ENCODE measurements around the gene CRACR2B. TPM values are rescaled to one million over a fixed set of nuclear protein-coding genes. Genes with fewer than 3 reads are reported as not detected.

CRACR2B gene
- total RNA-seq, 1 experiment from 2014 or later = 17.5 TPM

GRCh38 chr11:845872-846495 lies 18.3 kb downstream of the CRACR2B start:
- Histone ChIP-seq H3K4me1 (replicated peaks; ENCODE audit: insufficient read depth) (peaks cover 19% of the 10 kb centered on the region), H2AFZ (no peak overlapping the region), H3K9me3 (ENCODE audit: insufficient read depth, low read depth) (no peaks in the 10 kb centered on the region), H3K36me3 (ENCODE audit: low read depth) (no peaks in the 10 kb centered on the region), H3K27me3 (ENCODE audit: insufficient read depth, low read depth) (no peaks in the 10 kb centered on the region), H3K79me2 (ENCODE audit: low read depth) (peaks cover 13% of the 10 kb centered on the region), H3K4me2 (no peak overlapping the region), H4K20me1 (ENCODE audit: insufficient read depth) (peaks cover 8% of the 10 kb centered on the region), H3K27ac (no peak overlapping the region), H3K9me2 (ENCODE audit: insufficient read depth) (no peaks in the 10 kb centered on the region), H3K4me3 (no peak overlapping the region), H3F3A (ENCODE audit: insufficient read depth, low read depth) (peaks cover 6% of the 10 kb centered on the region; the same call in 1 of the 2 replicates)
- DNase-seq = no peak
- no peak for TF ChIP-seq CTCF (conservative IDR thresholded peaks at IDR 0.05)
- no peak for TF ChIP-seq EZH2 (IDR thresholded peaks at IDR 0.05; ENCODE audit: low read depth)
- ChIA-PET CTCF (no interaction called here), POLR2A (ENCODE audit: unreplicated experiment) (no interaction called here)
- no TSS peak for BruUV-seq (replicated peaks)
- intact Hi-C loops (cut with micrococcal nuclease; ENCODE audit: unreplicated experiment) = no loop called here

- BruUV-seq (replicated peaks) = no TSS peak
- POLR2A ChIA-PET (ENCODE audit: unreplicated experiment) = no interaction called here
- TF ChIP-seq EZH2 (IDR thresholded peaks at IDR 0.05; ENCODE audit: low read depth) (no peak), CTCF (conservative IDR thresholded peaks at IDR 0.05) (no peak)
Observed at GRCh38 chr11:846496-847098, 18.9 kb downstream of the CRACR2B start.

GRCh38 chr11:847876-848275 lies 20.2 kb downstream of the CRACR2B start:
- Histone ChIP-seq H3K4me3 (no peak overlapping the region), H3K27ac (no peak overlapping the region), H3K9me2 (ENCODE audit: insufficient read depth) (no peaks in the 10 kb centered on the region), H3K36me3 (ENCODE audit: low read depth) (no peaks in the 10 kb centered on the region), H3K27me3 (ENCODE audit: insufficient read depth, low read depth) (no peaks in the 10 kb centered on the region), H3F3A (ENCODE audit: insufficient read depth, low read depth) (peaks cover 6% of the 10 kb centered on the region; the same call in 1 of the 2 replicates), H3K9me3 (ENCODE audit: insufficient read depth, low read depth) (no peaks in the 10 kb centered on the region), H3K4me2 (no peak overlapping the region), H3K79me2 (ENCODE audit: low read depth) (no peaks in the 10 kb centered on the region), H3K4me1 (replicated peaks; ENCODE audit: insufficient read depth) (peaks cover 16% of the 10 kb centered on the region), H4K20me1 (ENCODE audit: insufficient read depth) (no peaks in the 10 kb centered on the region), H2AFZ (no peak overlapping the region)
- no TSS peak for BruUV-seq (replicated peaks)
- POLR2A ChIA-PET (ENCODE audit: unreplicated experiment) = no interaction called here
- intact Hi-C loops (cut with micrococcal nuclease; ENCODE audit: unreplicated experiment) = no loop called here
- DNase-seq = no peak
- TF ChIP-seq CTCF (conservative IDR thresholded peaks at IDR 0.05) (no peak), EZH2 (IDR thresholded peaks at IDR 0.05; ENCODE audit: low read depth) (no peak)
- CTCF ChIA-PET = no interaction called here

More at GRCh38 chr11:846496-847098, 18.9 kb downstream of the CRACR2B start:
- Histone ChIP-seq H3K27ac (no peak overlapping the region), H3K9me2 (ENCODE audit: insufficient read depth) (no peaks in the 10 kb centered on the region), H3K27me3 (ENCODE audit: insufficient read depth, low read depth) (no peaks in the 10 kb centered on the region), H3K9me3 (ENCODE audit: insufficient read depth, low read depth) (no peaks in the 10 kb centered on the region), H3K4me1 (replicated peaks; ENCODE audit: insufficient read depth) (peaks cover 16% of the 10 kb centered on the region), H3K4me2 (no peak overlapping the region), H3F3A (ENCODE audit: insufficient read depth, low read depth) (peaks cover 6% of the 10 kb centered on the region; the same call in 1 of the 2 replicates), H3K4me3 (no peak overlapping the region), H3K36me3 (ENCODE audit: low read depth) (no peaks in the 10 kb centered on the region), H3K79me2 (ENCODE audit: low read depth) (peaks cover 6% of the 10 kb centered on the region), H2AFZ (no peak overlapping the region), H4K20me1 (ENCODE audit: insufficient read depth) (peaks cover 1% of the 10 kb centered on the region; the same call in 1 of the 2 replicates)
- CTCF ChIA-PET = no interaction called here
- no peak for DNase-seq
- intact Hi-C loops (cut with micrococcal nuclease; ENCODE audit: unreplicated experiment) = no loop called here
